NK-92 (cell line): ENCODE measurements around the gene OSCP1.
A peak's percentile ranks its signal among the peaks of the same experiment; 100 is the strongest.

Experiments
- DNase-seq: peaks from one replicate; lab custom pipeline; 2025; ENCODE audit not compliant: unreplicated experiment; lab: John Stamatoyannopoulos, UW

The OSCP1 gene

DNA sequence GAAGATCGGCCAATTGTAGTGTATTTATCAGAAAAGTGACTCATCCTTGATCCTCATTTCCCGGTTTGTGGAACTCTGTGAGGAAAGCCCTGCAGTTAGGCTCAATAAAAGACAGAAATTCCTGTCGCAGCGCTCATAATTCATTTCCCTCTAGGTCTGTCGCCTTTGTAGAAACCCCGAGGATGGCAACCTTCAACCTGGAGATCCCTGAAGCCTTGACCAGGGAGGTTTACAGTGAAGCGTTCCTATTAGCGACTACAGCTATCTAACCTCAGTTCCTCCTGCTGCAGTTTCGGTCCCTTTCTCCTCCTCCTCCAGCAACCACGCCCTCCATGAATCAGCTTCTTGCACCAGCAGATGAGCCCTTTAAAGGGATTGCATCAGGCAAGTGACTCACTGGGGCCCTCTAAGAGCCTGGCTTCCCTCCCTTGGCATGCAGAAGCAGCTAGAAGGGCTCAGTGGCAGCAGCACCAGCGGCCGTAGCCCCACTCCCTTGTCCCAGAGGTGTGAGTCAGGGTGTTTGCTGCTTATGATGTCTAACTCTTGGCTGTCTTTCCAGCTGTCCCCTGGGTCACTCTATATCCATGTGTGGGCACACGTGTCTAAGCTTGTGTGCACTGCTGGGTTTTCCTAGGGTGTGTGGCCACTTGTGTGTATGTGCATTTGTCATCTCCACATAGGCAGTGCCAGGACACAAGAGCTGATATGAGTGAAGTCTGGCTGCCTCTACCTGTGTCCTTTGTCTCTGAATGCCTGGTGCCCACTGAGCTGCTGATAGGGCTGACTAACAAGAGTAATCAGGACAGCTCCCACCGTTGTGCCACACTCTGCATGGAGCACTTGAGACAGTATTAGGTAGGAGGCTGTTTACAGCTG lies 63.7 kb downstream of the OSCP1 start:
- DNase-seq, result peak; percentile 27

DNA sequence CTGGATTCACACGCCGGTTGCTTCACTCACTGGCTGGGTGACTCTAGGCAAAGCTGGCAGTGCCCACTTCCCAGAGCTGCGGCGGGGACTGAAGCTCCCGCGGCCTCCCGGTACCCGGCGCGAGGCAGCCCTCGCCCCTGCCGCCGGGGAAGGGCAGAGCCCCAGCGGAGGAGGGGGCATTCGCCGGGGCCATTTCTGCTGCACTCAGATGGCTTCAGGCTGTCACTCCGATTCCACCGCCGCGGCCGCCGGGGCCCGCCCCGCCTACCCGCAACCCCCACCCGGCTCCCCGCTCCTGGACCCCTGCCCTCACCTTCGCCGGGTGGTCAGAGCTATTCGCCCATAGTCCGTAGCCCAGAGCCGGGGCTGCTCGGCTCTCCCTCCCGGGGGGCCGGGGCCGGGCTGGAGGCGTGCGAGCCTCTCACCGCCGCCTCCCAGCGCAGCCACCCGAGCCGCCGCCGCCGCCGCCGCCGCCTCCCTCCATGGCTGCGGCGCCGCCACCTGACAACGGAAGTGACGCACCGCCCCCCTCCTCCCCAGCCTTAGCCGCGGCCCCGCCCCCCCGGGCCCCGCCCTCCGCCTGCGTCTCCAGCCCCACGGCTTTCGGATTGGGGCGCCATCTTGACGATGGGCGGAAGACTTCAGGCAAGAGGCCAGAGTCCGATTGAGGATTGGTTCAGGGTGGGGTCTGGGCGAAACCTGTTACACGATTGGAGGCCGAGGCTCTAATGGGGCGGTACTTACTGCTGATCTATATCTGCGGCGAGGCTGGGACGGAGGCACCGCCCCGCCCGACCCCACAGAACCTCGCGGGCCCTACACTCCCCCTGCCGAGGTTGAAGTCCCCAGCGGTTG lies 64.6 kb downstream of the OSCP1 start, which contains the start of gene STK40:
STK40 (minus strand) TSS at position 515 of the 855 bp plus-strand sequence. CDS start 24,592 bp downstream, outside the sequence.
- peak; percentile 89 for DNase-seq

DNA sequence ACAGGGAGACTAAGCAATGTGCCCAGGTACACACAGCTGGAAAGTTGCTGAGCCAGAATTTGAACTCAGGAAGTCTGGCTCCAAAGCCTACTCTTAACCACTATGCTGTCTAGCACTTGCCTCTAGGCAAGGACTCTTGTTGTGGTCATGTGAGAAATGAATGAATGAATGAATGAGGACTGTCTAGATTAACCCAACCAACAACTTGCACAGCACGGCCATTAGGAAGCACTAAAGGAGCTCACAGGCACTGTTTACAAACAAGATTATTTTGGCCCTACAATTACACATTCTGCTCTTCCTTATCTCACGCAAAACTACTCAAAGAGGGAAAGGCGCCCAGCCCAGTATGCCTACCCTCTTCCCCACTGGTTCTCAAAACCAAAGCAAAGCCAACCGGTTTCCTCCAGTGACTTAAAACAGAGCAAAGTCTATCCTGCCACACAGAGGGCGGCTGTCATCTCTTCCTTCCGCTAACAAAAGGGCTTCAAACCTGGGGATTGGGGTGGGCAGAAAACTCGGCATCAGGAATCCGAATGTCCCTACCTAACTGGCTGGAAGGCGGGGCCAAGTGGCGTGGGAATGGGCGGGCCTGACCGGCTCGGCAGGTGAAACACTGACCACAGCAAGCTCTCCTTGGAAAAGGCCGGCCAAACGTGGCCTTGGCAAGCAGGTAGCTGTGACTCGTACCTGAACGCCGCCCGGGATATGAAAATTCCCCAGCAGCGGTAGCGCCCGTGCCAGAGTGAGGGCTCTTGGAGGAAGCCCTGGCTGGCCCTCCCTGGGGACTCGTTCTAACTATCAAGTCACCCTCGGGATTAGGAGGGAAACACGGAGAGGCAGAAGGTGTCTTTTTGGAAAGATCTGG lies 65.5 kb downstream of the OSCP1 start:
- DNase-seq, result no peak

DNA sequence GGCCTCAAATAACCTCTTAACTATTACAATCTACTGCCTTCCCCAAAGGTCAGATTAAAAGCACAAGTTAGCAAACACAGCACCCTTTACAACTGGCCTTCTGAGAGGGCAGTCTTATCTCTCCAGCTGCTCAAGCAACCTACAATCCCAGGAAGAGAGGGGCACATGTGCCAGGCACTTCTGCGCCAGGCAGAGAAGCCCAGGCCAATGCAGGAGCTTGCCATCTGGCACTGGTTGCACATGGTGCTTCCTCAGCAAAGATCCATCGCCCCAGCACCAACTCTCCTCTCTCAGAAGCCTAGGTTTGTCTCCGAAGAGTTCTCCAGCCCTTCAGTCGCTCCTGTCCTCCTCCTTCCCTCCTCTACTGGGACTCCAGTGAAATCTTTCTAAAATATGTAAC lies 67.0 kb downstream of the OSCP1 start:
- no peak for DNase-seq

DNA sequence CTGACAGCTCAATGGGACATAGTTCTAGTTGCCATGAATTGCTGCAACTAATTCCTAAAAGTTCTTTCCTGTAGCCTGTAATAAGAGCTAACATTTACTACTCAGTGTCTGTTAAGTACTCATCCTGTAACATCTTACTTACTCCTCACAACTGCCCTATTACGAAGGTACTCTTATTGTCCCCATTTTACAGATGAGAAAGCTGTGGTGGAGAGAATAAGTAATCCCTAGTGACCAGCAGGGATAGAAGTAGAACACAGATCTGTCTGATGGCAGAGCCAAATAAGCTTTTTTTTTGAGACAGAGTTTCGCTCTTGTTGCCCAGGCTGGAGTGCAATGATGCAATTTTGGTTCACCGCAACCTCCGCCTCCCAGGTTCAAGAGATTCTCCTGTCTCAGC lies 67.6 kb downstream of the OSCP1 start:
- no peak for DNase-seq

DNA sequence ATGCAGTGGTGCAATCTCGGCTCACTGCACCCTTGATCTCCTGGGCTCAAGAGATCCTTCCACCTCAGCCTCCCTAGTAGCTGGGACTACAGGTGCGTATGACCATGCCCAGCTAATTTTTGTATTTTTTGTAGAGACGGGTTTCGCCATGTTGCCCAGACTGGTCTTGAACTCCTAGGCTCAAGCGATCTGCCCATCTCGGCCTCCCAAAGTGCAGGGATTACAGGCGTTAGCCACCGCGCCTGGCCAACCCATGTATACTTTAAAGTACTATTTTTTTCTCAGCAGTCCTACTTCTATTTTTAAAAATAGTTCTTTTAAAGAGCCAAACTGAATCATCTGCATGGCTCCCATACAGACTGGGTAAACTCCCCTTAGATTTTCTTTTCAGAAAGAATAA lies 68.0 kb downstream of the OSCP1 start:
- DNase-seq, result no peak

DNA sequence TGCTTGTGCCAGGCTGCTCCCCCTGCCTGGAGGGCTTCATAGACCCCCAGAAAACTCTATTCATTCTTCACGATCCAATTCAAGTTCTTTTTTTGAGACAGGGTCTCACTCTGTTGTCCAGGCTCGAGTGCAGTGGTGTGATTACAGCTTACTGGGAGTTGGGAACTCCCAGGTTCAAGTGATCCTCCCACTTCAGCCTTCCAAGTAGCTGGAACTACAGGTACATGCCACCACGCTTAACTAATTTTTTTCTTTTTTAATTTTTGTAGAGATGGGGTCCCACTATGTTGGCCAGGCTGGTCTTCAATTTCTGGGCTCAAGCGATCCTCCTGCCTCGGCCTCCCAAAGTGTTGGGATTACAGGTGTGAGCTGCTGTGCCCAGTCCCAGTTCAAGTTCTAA lies 68.8 kb downstream of the OSCP1 start:
- no peak for DNase-seq

DNA sequence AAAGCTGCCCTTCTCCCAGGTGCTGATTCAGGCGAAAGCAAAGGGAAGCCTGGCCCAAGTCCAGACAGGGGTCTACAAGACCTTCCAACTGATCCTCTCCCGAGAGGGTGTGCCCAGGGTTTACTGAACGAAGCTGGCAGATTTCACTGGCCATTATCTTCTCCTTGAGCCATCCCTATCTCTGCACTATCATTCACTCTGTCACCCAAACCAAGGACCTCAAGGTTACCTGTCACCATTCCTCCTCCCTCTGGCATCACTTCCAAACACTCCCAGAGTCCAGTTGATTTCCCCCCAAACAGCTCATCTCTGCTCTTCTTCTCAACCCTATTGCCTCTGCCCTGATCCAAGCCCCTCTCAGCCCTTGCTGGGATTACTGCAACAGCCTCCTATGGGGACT lies 69.5 kb downstream of the OSCP1 start:
- no peak for DNase-seq

DNA sequence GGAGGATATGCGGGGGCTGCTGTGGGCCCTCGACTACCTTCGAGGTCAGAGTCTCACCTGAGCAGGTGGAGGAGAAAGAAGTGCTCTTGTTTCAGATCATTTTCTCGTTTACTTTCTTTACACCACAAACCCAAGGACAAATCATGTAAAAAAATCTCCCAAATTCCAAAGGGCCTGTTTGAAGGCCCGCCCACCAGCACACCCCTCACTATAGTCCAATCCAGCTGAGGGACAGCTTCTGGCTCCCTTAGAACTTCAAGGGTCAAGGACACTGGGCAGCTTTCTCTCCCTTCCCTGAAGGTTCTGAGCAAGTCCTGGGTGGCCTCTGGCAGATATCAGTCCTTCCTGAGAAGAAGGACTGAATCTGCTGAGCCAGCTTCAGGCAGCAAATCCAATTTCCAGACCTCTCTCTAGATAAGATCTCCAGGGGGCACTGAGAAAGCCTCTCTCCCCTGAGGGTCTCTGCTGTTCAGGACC lies 70.1 kb downstream of the OSCP1 start:
- no peak for DNase-seq

DNA sequence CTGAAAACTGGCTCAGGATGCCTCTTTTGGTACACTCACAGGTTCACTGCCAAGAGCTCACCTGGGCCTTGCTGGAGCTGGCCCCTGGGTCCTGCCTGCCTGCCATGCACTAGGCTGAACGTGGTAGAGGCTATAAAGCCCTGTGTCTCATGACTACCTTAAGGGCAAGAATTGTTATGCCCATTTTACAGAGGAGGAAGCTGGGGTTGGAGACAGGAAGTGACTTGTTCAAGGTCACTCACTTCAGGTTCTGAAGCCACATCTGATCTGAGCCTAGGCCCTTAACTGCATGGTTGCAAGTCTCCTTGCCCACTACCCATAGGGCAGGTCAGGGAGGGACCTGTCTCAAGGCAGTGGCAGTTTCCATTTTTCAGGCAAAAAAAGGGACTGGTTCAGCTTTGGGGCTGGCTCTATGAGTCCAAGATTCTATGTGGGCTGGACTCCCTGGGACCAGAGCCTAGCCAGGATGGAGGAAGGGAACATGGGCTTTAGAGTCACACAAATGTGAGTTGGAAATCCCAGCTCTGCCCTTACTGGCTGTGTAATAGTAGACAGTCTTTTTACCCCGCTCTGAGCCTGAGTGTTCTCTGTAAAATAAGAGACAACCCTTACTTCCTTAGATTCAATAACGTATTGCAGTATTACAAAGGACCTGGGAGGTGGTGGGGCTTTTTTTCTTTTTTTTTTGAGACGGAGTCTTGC lies 72.3 kb downstream of the OSCP1 start:
- no peak for DNase-seq

DNA sequence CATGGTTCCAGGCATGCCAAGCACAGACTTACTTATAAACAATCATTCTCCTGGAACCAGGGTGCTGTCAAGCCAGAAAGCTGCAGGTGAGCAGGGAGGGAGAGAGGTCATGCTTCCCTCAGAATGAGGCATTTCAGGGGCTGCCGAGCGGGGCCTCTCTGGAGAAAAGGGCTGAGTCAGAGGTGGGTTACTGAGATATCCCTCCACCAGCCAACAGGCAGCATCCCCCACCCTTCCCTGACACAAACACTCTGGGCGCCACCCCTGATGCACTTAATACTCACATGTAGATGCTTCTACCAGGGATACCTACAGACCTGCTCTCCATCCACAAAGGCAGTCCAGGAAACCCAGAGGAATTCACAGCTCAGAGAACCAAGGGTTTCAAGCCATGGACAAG lies 77.6 kb downstream of the OSCP1 start:
- DNase-seq, result no peak

DNA sequence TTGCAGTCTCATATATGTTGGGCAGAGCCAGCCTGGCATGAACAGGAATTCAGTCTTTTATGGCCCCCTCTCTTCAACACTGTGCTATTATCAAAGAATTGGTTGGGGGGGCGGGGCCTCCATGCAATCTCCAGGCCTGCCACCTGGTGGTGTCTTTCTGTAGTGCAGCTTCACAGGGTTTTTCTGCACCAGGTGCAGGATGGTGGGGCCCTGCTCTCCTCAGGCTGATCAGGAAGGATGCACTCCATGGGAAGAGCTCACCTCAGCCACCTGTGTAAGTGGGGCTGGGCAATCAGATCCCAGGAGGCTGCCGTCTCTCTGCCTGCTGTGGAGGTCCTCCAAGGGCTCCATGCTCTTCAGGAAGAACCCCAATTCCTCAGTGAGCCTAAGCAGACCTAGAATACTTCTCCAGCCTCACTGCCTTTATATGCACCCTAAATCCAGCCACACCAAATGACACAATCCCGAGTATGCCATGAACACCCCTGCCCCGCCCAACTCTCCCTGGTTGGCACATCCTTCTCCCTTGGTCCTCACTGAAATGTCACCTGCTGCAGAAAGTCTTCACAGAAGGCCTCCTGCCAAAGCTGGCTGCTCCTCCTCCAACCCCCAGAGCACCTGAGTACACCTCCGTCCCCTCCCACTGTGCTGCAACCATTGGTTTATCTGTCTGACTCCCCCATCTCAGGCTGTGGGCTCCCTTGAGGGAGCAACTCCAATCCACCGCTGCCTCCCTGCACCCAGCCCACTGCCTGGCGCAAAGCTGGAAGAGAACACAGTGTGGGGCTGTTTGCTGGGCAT lies 81.0 kb downstream of the OSCP1 start:
- DNase-seq, result no peak
